Osteocyte (in vitro differentiated cells): Measurements from ENCODE around the gene POMGNT2. TPM values are rescaled to one million over a fixed set of nuclear protein-coding genes. Genes with fewer than 3 reads are reported as not detected.
"Not testable (repeated sequence)": the region's sequence is repeated elsewhere in the genome, so short reads cannot be mapped to it uniquely, and the experiment has no call there.

ENCODE experiments used
- DNase-seq: peaks from one replicate; pipeline ENCODE4 v3.0.0; 2021; ENCODE audit warnings: mixed read lengths; ENCODE audit not compliant: unreplicated experiment; ENCODE audit errors: extremely low spot score
- H3K27ac Mint-ChIP-seq: one replicate; pipeline ENCODE4 v1.8.0; 2021; ENCODE audit warnings: mild to moderate bottlenecking, mixed read lengths; ENCODE audit not compliant: unreplicated experiment
- H3K27me3 Mint-ChIP-seq: one replicate; pipeline ENCODE4 v1.8.0; 2021; ENCODE audit warnings: mixed read lengths; ENCODE audit not compliant: unreplicated experiment
- H3K36me3 Mint-ChIP-seq: one replicate; pipeline ENCODE4 v1.8.0; 2021; ENCODE audit warnings: mixed read lengths; ENCODE audit not compliant: unreplicated experiment
- H3K4me1 Mint-ChIP-seq: one replicate; pipeline ENCODE4 v1.8.0; 2021; ENCODE audit warnings: mixed read lengths; ENCODE audit not compliant: unreplicated experiment
- H3K4me3 Mint-ChIP-seq: one replicate; pipeline ENCODE4 v1.8.0; 2021; ENCODE audit warnings: mild to moderate bottlenecking, moderate library complexity, mixed read lengths; ENCODE audit not compliant: unreplicated experiment
- H3K9me3 Mint-ChIP-seq: one replicate; pipeline ENCODE4 v1.8.0; 2021; ENCODE audit warnings: mixed read lengths; ENCODE audit not compliant: unreplicated experiment
- total RNA-seq: library from RNA; stranded (reverse); gene quantifications from 2 replicates; pipeline ENCODE4 v1.2.1, GENCODE V29; 2021
- TF ChIP-seq, protein P1 (sequence below): fragments of 200-600 bp; sonication (generic); IDR thresholded peaks from 2 replicates; pipeline ENCODE4 v1.5.0; 2021; ENCODE audit warnings: antibody characterized with exemption, mild to moderate bottlenecking, moderate library complexity

Gene POMGNT2
- total RNA-seq, 1 donor from 2014 or later: 16.1 TPM

DNA sequence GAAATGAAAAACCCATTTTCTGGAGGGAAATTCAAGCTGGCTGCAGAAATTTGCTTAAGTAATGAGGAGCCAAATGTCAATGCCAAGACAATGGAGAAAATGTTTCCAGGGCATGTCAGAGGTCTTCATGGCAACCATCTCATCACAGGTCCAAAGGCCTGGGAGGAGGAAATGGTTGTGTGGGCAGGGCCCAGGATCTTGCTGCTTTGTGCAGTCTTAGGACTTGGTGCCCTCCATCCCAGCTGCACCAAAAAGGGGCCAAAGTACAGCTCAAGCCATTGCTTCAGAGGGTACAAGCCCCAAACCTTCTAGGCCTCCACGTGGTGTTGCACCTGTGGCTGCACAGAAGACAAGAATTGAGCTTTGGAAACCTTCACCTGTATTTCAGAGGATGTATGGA lies 59.3 kb downstream of the POMGNT2 start:
- peak; percentile 65 for DNase-seq
- Mint-ChIP-seq H3K4me1 (no peaks in the 10 kb centered on the region), H3K9me3 (peaks cover 44% of the 10 kb centered on the region), H3K27me3 (no peaks in the 10 kb centered on the region), H3K27ac (no peak overlapping the region), H3K36me3 (no peaks in the 10 kb centered on the region), H3K4me3 (no peak overlapping the region)
- TF ChIP-seq, protein P1, sequence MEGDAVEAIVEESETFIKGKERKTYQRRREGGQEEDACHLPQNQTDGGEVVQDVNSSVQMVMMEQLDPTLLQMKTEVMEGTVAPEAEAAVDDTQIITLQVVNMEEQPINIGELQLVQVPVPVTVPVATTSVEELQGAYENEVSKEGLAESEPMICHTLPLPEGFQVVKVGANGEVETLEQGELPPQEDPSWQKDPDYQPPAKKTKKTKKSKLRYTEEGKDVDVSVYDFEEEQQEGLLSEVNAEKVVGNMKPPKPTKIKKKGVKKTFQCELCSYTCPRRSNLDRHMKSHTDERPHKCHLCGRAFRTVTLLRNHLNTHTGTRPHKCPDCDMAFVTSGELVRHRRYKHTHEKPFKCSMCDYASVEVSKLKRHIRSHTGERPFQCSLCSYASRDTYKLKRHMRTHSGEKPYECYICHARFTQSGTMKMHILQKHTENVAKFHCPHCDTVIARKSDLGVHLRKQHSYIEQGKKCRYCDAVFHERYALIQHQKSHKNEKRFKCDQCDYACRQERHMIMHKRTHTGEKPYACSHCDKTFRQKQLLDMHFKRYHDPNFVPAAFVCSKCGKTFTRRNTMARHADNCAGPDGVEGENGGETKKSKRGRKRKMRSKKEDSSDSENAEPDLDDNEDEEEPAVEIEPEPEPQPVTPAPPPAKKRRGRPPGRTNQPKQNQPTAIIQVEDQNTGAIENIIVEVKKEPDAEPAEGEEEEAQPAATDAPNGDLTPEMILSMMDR: no peak

DNA sequence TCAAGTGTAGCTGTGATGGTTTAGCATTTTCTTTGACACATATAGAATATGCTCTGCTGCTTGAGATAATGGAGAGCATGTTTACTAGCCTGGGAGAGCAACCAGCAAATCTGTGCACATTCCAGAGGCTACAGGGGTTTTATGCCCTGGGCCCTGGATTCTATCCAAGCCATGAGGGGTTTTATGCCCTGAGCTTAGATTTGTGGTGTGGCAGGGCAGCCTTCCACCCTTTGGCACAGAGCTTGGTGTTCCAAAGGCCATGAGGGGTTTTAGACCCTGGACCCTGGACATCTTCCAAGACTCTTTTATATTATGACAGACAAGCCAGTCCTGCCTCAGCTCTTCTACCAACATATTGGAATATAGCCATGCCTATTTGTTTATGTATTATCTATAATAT lies 60.8 kb downstream of the POMGNT2 start:
- H3K27me3 Mint-ChIP-seq, H3K4me1 Mint-ChIP-seq, H3K36me3 Mint-ChIP-seq, H3K27ac Mint-ChIP-seq, H3K4me3 Mint-ChIP-seq: not testable (repeated sequence)
- H3K9me3 Mint-ChIP-seq: peaks cover 33% of the 10 kb centered on the region
- DNase-seq: peak; percentile 15

- TF ChIP-seq, protein P1: no peak
- H3K9me3 Mint-ChIP-seq: peaks cover 28% of the 10 kb centered on the region
These were observed 62.1 kb downstream of the POMGNT2 start for GRCh38 chr3:43043793-43044192.

DNA sequence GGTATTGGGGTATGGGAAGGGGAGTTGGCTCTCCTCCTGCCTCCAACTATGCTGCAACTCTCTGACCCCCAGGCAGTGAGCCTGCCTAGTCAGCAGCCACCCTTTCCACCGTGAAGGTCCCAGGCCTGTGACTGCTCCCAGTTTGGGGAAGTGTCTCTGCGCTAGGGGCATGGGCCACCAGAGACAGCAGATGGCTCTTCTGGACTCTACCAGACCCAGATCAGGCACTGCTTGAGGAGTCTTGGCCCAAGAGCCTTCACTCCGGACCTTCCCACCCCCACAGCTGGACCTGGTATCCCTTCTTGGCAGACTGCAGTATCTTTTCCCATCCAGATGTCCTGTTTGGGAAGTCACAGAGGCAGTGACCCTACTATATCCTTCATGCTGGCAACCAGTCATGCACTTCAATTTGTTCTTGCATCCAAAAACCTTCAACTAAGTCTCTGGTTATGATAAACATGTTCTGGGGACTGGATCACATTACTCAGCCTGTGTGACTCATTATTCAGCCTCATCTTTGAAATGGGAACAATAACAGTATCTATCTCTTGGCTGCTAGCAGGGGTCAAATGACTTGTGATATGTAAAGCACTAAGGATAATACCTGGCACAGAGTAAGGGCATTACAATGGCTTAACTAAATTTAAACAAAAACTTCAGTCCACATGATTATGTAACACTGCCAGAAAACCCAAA lies 62.7 kb downstream of the POMGNT2 start:
- TF ChIP-seq, protein P1: no peak
- H3K4me3 Mint-ChIP-seq: no peak overlapping the region
- no peaks in the 10 kb centered on the region for H3K4me1 Mint-ChIP-seq
- H3K36me3 Mint-ChIP-seq: no peaks in the 10 kb centered on the region
- H3K9me3 Mint-ChIP-seq: peaks cover 24% of the 10 kb centered on the region
- no peak overlapping the region for H3K27ac Mint-ChIP-seq
- H3K27me3 Mint-ChIP-seq: no peaks in the 10 kb centered on the region
- peak; percentile 66 for DNase-seq

More at GRCh38 chr3:43043793-43044192, 62.1 kb downstream of the POMGNT2 start:
- Mint-ChIP-seq H3K4me3 (no peak overlapping the region), H3K27ac (no peak overlapping the region), H3K27me3 (no peaks in the 10 kb centered on the region), H3K36me3 (no peaks in the 10 kb centered on the region), H3K4me1 (no peaks in the 10 kb centered on the region)
- DNase-seq: peak; percentile 34

- Mint-ChIP-seq H3K4me1 (no peaks in the 10 kb centered on the region), H3K27ac (no peak overlapping the region), H3K4me3 (no peak overlapping the region), H3K9me3 (peaks cover 16% of the 10 kb centered on the region), H3K36me3 (no peaks in the 10 kb centered on the region), H3K27me3 (peaks cover under 1% of the 10 kb centered on the region)
- DNase-seq: no peak
- TF ChIP-seq, protein P1: no peak
These were observed 64.4 kb downstream of the POMGNT2 start for GRCh38 chr3:43041517-43041916.
